ENCODE results near the gene KRT8.

KRT8 gene

GRCh38 chr12:52942066-52942900, 37.4 kb upstream of the KRT8 start:
- no peak for DNase-seq (ENCODE audit: low spot score)
- TF ChIP-seq CTCF (IDR thresholded peaks at IDR 0.05; ENCODE audit: extremely low read depth, missing control alignments): no peak

GRCh38 chr12:52929538-52929937, 24.7 kb upstream of the KRT8 start:
- DNase-seq (ENCODE audit: low spot score): no peak
- TF ChIP-seq CTCF (IDR thresholded peaks at IDR 0.05; ENCODE audit: extremely low read depth, missing control alignments): no peak

- TF ChIP-seq CTCF (IDR thresholded peaks at IDR 0.05; ENCODE audit: extremely low read depth, missing control alignments): no peak
- DNase-seq (ENCODE audit: low spot score): no peak
Measured at GRCh38 chr12:52927964-52928363, 23.1 kb upstream of the KRT8 start.

- TF ChIP-seq CTCF (IDR thresholded peaks at IDR 0.05; ENCODE audit: extremely low read depth, missing control alignments): no peak
Measured at GRCh38 chr12:52926596-52927234, 21.8 kb upstream of the KRT8 start.

GRCh38 chr12:52925717-52926595, 21.1 kb upstream of the KRT8 start:
- DNase-seq (ENCODE audit: low spot score): no peak
- TF ChIP-seq CTCF (IDR thresholded peaks at IDR 0.05; ENCODE audit: extremely low read depth, missing control alignments): no peak

More at GRCh38 chr12:52926596-52927234, 21.8 kb upstream of the KRT8 start:
- DNase-seq (ENCODE audit: low spot score): no peak

- no peak for DNase-seq (ENCODE audit: low spot score)
- TF ChIP-seq CTCF (IDR thresholded peaks at IDR 0.05; ENCODE audit: extremely low read depth, missing control alignments): no peak
Measured at GRCh38 chr12:52924764-52925716, 20.2 kb upstream of the KRT8 start.

Measured in GM20000 (cell line).